HG03025 (cell line): ENCODE results near the gene SHROOM4.

Source experiments
- ATAC-seq: cut with Tn5 transposase; IDR thresholded peaks from one replicate; pipeline ENCODE4 v1.9.1; 2021; ENCODE audit warnings: mild to moderate bottlenecking, moderate library complexity; ENCODE audit not compliant: unreplicated experiment, low FRiP score

Gene SHROOM4

GRCh38 chrX:50707955-50708699, 105.9 kb downstream of the SHROOM4 start:
- ATAC-seq, result no peak

GRCh38 chrX:50707405-50707804, 106.6 kb downstream of the SHROOM4 start:
- no peak for ATAC-seq

GRCh38 chrX:50705042-50705441, 109.0 kb downstream of the SHROOM4 start:
- no peak for ATAC-seq

GRCh38 chrX:50704360-50704759, 109.6 kb downstream of the SHROOM4 start:
- ATAC-seq, result no peak

GRCh38 chrX:50700921-50701320, 113.1 kb downstream of the SHROOM4 start:
- no peak for ATAC-seq

GRCh38 chrX:50698944-50699343, 115.0 kb downstream of the SHROOM4 start:
- ATAC-seq, result no peak

GRCh38 chrX:50697691-50698090, 116.3 kb downstream of the SHROOM4 start:
- ATAC-seq, result no peak

- peak; percentile 90 for ATAC-seq
Measured at GRCh38 chrX:50691820-50692219, 122.2 kb downstream of the SHROOM4 start.

- no peak for ATAC-seq
Measured at GRCh38 chrX:50684871-50685270, 129.1 kb downstream of the SHROOM4 start.

- no peak for ATAC-seq
Measured at GRCh38 chrX:50680990-50681389, 133.0 kb downstream of the SHROOM4 start.

- no peak for ATAC-seq
Measured at GRCh38 chrX:50677789-50678188, 136.2 kb downstream of the SHROOM4 start.

GRCh38 chrX:50671661-50672060, 142.3 kb downstream of the SHROOM4 start:
- ATAC-seq, result no peak

- no peak for ATAC-seq
Measured at GRCh38 chrX:50668860-50669259, 145.1 kb downstream of the SHROOM4 start.

GRCh38 chrX:50648156-50648555, 165.8 kb downstream of the SHROOM4 start:
- no peak for ATAC-seq

- ATAC-seq, result no peak
Measured at GRCh38 chrX:50644496-50644895, 169.5 kb downstream of the SHROOM4 start.

GRCh38 chrX:50643525-50644137, 170.4 kb downstream of the SHROOM4 start:
- ATAC-seq, result no peak

GRCh38 chrX:50638123-50638522, 175.9 kb downstream of the SHROOM4 start:
- ATAC-seq, result no peak

- no peak for ATAC-seq
Measured at GRCh38 chrX:50635817-50636365, 178.1 kb downstream of the SHROOM4 start.

GRCh38 chrX:50635162-50635561, 178.8 kb downstream of the SHROOM4 start:
- ATAC-seq, result no peak

- ATAC-seq, result no peak
Measured at GRCh38 chrX:50629774-50630173, 184.2 kb downstream of the SHROOM4 start.

GRCh38 chrX:50627696-50628095, 186.3 kb downstream of the SHROOM4 start:
- ATAC-seq, result no peak

GRCh38 chrX:50626432-50626831, 187.6 kb downstream of the SHROOM4 start:
- no peak for ATAC-seq
